Measurements from ENCODE around the gene TMEM74B. TPM values are rescaled to one million over a fixed set of nuclear protein-coding genes. Genes with fewer than 3 reads are reported as not detected.

Gene TMEM74B
- total RNA-seq, 2 experiments from 2014 or later, result not detected

DNA sequence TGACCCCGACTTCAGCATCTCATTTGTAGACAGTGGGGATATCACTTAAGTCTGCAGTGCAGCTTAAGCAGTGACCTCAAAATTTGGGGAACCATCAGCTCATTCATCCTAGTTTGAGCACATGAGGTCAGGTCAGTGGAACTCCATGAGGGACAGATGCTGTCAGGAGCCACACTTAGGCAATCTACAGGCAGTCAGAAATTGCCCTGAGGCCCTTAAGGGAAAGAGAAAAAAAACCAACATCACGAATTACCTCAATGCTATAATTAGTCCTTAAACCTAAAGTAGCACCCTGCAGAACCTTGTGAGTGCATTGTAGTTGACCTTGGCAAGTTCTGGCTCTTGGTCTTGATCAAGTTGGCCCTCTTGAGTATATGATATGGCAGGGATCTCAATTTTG lies 21.1 kb downstream of the TMEM74B start:
- no peak overlapping the region for H3K4me2 ChIP-seq (ENCODE audit: low read length)
- intact Hi-C loops (cut with micrococcal nuclease; ENCODE audit: unreplicated experiment), result no loop called here

DNA sequence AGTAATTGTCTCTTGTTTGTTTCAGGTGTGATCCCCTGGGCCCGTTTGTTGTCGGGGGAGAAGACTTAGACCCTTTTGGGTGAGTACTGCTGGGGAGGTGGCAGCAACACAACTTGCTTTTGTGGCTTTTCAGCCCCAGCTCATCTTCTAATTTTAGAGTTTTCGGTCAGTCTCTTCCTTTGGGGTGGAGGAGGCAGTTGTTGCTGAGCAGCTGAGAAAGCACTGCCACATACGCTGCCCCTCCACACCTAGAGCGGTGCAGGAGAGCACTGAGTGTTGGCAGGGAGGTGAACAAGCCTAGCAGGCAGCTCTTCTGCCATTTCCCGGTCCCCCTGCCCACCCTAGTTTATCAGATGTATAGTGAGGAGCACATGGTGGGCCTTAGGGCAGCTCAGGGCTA lies 21.7 kb downstream of the TMEM74B start:
- intact Hi-C loops (cut with micrococcal nuclease; ENCODE audit: unreplicated experiment), result no loop called here
- Histone ChIP-seq H4K20me1 (ENCODE audit: insufficient read depth, low read length) (no peaks in the 10 kb centered on the region), H3K36me3 (ENCODE audit: insufficient read depth, low read length) (peaks cover 83% of the 10 kb centered on the region), H3K4me3 (ENCODE audit: low read depth, low read length, poor library complexity, severe bottlenecking) (no peak overlapping the region), H3K4me2 (ENCODE audit: low read length) (no peak overlapping the region), H3K4me1 (ENCODE audit: insufficient read depth, low read length, poor library complexity, severe bottlenecking) (no peaks in the 10 kb centered on the region), H3K9me2 (ENCODE audit: insufficient read depth, low read length) (no peaks in the 10 kb centered on the region), H2AFZ (ENCODE audit: low read length) (no peak overlapping the region), H3K27ac (ENCODE audit: low read depth, low read length, poor library complexity, severe bottlenecking) (no peak overlapping the region), H3K9me3 (ENCODE audit: low read length) (no peaks in the 10 kb centered on the region), H3K79me2 (ENCODE audit: insufficient read depth, low read depth, low read length) (no peaks in the 10 kb centered on the region)
- no peak for DNase-seq (ENCODE audit: low spot score)
- TF ChIP-seq, protein P1, sequence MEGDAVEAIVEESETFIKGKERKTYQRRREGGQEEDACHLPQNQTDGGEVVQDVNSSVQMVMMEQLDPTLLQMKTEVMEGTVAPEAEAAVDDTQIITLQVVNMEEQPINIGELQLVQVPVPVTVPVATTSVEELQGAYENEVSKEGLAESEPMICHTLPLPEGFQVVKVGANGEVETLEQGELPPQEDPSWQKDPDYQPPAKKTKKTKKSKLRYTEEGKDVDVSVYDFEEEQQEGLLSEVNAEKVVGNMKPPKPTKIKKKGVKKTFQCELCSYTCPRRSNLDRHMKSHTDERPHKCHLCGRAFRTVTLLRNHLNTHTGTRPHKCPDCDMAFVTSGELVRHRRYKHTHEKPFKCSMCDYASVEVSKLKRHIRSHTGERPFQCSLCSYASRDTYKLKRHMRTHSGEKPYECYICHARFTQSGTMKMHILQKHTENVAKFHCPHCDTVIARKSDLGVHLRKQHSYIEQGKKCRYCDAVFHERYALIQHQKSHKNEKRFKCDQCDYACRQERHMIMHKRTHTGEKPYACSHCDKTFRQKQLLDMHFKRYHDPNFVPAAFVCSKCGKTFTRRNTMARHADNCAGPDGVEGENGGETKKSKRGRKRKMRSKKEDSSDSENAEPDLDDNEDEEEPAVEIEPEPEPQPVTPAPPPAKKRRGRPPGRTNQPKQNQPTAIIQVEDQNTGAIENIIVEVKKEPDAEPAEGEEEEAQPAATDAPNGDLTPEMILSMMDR (conservative IDR thresholded peaks at IDR 0.05; ENCODE audit: low read length), result no peak
- TF ChIP-seq EZH2phosphoT487 (IDR thresholded peaks at IDR 0.05; ENCODE audit: borderline replicate concordance, low read depth, low read length), result no peak
- ChIA-PET CTCF (ENCODE audit: unreplicated experiment) (no interaction called here), POLR2A (interaction anchor here (0.5 to 1.1 kb wide), 2 partner anchors 17 to 147 kb away, joined by 3 read pairs; no protein-coding TSS in a partner anchor)
- no TSS peak for BruUV-seq (replicated peaks)

More for the DNA sequence above, 21.1 kb downstream of the TMEM74B start:
- Histone ChIP-seq H4K20me1 (ENCODE audit: insufficient read depth, low read length) (no peaks in the 10 kb centered on the region), H3K36me3 (ENCODE audit: insufficient read depth, low read length) (peaks cover 89% of the 10 kb centered on the region), H3K9me3 (ENCODE audit: low read length) (no peaks in the 10 kb centered on the region), H3K79me2 (ENCODE audit: insufficient read depth, low read depth, low read length) (no peaks in the 10 kb centered on the region), H2AFZ (ENCODE audit: low read length) (no peak overlapping the region), H3K4me1 (ENCODE audit: insufficient read depth, low read length, poor library complexity, severe bottlenecking) (no peaks in the 10 kb centered on the region), H3K9me2 (ENCODE audit: insufficient read depth, low read length) (no peaks in the 10 kb centered on the region), H3K27ac (ENCODE audit: low read depth, low read length, poor library complexity, severe bottlenecking) (no peak overlapping the region), H3K4me3 (ENCODE audit: low read depth, low read length, poor library complexity, severe bottlenecking) (no peak overlapping the region)
- DNase-seq (ENCODE audit: low spot score), result no peak
- BruUV-seq (replicated peaks), result no TSS peak
- TF ChIP-seq EZH2phosphoT487 (IDR thresholded peaks at IDR 0.05; ENCODE audit: borderline replicate concordance, low read depth, low read length), result no peak
- TF ChIP-seq, protein P1 (conservative IDR thresholded peaks at IDR 0.05; ENCODE audit: low read length), result no peak
- CTCF ChIA-PET (ENCODE audit: unreplicated experiment), result no interaction called here
- POLR2A ChIA-PET, result no interaction called here

DNA sequence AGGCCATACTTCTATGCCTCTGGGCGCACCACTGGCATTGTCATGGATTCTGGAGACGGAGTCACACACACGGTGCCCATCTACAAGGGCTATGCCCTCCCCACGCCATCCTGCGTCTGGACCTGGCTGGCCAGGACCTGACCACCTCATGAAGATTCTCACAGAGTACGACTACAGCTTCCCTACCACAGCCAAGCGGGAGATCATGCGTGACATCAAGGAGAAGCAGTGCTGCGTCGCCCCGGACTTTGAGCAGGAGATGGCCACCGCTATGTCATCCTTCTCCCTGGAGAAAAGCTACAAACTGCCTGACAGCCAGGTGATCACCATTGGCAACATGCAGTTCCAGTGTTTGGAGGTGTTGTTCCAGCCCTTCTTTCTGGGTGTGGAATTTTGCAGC lies 23.8 kb downstream of the TMEM74B start:
- Histone ChIP-seq H3K4me2 (ENCODE audit: low read length) (no peak overlapping the region), H4K20me1 (ENCODE audit: insufficient read depth, low read length) (no peaks in the 10 kb centered on the region), H3K27ac (ENCODE audit: low read depth, low read length, poor library complexity, severe bottlenecking) (no peak overlapping the region), H3K36me3 (ENCODE audit: insufficient read depth, low read length) (peaks cover 72% of the 10 kb centered on the region), H3K9me3 (ENCODE audit: low read length) (no peaks in the 10 kb centered on the region), H3K9me2 (ENCODE audit: insufficient read depth, low read length) (no peaks in the 10 kb centered on the region), H3K79me2 (ENCODE audit: insufficient read depth, low read depth, low read length) (no peaks in the 10 kb centered on the region), H2AFZ (ENCODE audit: low read length) (no peak overlapping the region), H3K4me3 (ENCODE audit: low read depth, low read length, poor library complexity, severe bottlenecking) (no peak overlapping the region), H3K4me1 (ENCODE audit: insufficient read depth, low read length, poor library complexity, severe bottlenecking) (no peaks in the 10 kb centered on the region)
- BruUV-seq (replicated peaks), result no TSS peak
- CTCF ChIA-PET (ENCODE audit: unreplicated experiment), result no interaction called here
- POLR2A ChIA-PET, result interaction anchor here (0.6 kb wide), 1 partner anchor 89 kb away, joined by 3 read pairs; no protein-coding TSS in a partner anchor
- TF ChIP-seq, protein P1 (conservative IDR thresholded peaks at IDR 0.05; ENCODE audit: low read length), result no peak
- TF ChIP-seq EZH2phosphoT487 (IDR thresholded peaks at IDR 0.05; ENCODE audit: borderline replicate concordance, low read depth, low read length), result no peak
- DNase-seq (ENCODE audit: low spot score), result no peak
- intact Hi-C loops (cut with micrococcal nuclease; ENCODE audit: unreplicated experiment), result no loop called here

Data from OCI-LY7 (cell line).